GM19455 (cell line): Measurements from ENCODE around the gene STK36.

Experiments
- ATAC-seq: cut with Tn5 transposase; IDR thresholded peaks from one replicate; pipeline ENCODE4 v1.9.1; 2021; ENCODE audit not compliant: unreplicated experiment

The STK36 gene, protein sequence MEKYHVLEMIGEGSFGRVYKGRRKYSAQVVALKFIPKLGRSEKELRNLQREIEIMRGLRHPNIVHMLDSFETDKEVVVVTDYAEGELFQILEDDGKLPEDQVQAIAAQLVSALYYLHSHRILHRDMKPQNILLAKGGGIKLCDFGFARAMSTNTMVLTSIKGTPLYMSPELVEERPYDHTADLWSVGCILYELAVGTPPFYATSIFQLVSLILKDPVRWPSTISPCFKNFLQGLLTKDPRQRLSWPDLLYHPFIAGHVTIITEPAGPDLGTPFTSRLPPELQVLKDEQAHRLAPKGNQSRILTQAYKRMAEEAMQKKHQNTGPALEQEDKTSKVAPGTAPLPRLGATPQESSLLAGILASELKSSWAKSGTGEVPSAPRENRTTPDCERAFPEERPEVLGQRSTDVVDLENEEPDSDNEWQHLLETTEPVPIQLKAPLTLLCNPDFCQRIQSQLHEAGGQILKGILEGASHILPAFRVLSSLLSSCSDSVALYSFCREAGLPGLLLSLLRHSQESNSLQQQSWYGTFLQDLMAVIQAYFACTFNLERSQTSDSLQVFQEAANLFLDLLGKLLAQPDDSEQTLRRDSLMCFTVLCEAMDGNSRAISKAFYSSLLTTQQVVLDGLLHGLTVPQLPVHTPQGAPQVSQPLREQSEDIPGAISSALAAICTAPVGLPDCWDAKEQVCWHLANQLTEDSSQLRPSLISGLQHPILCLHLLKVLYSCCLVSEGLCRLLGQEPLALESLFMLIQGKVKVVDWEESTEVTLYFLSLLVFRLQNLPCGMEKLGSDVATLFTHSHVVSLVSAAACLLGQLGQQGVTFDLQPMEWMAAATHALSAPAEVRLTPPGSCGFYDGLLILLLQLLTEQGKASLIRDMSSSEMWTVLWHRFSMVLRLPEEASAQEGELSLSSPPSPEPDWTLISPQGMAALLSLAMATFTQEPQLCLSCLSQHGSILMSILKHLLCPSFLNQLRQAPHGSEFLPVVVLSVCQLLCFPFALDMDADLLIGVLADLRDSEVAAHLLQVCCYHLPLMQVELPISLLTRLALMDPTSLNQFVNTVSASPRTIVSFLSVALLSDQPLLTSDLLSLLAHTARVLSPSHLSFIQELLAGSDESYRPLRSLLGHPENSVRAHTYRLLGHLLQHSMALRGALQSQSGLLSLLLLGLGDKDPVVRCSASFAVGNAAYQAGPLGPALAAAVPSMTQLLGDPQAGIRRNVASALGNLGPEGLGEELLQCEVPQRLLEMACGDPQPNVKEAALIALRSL (N-terminal part only)

DNA sequence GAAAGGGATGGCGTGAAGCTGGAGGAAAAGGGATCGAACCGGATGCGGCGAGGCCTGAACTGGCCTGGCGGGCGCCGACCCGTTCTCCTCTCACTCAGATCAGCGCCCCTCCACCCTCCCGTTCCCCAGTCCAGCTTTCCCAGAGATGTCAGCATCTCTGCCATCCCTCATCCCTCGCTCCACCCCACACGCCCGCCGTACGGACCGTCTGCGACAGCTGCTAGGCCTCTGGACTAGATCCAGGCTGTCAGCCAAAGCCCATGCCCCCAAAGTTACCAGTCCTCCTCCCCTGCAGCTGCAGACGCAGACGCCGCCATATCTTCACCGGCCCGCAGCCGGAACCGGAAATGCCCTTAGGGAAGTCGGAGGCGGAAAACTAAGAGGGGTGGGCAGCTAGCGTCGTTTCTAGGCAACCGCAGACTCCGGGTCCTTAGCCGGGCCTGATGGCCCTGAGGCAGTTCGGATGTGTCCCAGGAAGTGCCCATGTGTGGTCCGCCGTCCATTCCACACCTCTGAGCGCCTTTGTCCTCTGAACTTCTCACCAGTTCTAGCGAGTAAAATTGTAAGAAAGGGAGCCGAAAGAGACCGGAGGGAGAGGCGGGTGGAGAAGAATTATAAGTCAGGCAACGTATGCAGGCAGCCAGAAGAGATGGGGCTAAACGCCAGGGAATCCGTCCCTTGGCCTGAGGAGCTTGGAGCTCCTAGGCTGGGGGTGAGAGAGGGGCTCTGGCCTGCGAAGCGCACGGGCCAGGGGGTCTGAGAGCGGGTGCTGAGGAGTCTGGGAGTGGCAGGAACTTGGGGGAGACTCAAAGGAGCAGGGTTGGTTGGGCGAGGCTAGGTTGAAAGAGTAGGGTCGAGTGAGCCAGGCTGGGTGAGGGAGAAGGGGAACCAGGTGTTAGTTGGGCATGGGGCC lies at the start of gene STK36, which contains the start of gene RNF25:
TSS of gene STK36 (plus strand) at position 433 of the 913 bp plus-strand sequence. CDS start 744 bp downstream, outside the sequence.
TSS of gene RNF25 (minus strand) at position 349 of the 913 bp plus-strand sequence. CDS start at position 317, 32 bp downstream.
- ATAC-seq = peak; percentile 99

GRCh38 chr2:218622606-218623365 lies 49.1 kb upstream of the STK36 start:
- ATAC-seq = no peak

GRCh38 chr2:218623366-218623705 lies 48.5 kb upstream of the STK36 start:
- no peak for ATAC-seq

DNA sequence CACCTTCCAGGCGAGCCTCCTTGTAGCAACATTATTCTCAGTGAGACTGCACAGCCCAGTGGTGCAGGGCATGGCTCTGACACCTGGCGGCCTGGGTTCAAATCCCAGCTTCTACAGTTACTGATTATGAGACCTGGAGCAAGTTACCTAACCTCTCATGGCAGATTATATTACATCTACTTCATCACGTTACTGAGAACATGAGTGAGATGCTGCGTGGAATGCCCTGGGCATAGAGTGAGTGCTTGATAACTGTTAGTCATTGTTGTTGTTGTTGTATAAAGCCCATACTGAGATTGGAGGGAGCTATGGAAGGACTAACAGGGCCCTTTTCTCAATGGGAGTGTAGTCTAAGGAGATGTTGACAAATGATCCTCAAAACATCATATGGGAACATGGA lies 45.5 kb upstream of the STK36 start:
- no peak for ATAC-seq

GRCh38 chr2:218627939-218628338 lies 43.9 kb upstream of the STK36 start:
- no peak for ATAC-seq

DNA sequence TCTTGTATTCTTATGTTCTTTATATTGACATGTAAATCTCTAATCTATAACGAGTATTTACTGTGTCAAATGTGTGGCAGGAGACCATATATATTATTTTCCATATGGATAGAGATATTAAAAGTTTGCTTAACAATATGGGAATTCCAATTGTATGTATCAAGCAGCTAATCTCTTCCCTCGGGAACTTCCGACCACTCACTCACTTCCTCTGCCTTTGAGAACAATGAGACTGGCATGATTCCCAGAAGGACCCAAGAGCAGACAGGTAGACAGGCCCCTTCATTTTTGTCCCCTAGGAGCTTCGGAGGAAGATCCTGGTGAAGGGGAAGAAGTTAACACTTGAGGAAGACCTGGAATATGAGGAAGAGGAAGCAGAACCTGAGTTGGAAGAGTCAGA lies 40.0 kb upstream of the STK36 start:
- no peak for ATAC-seq

DNA sequence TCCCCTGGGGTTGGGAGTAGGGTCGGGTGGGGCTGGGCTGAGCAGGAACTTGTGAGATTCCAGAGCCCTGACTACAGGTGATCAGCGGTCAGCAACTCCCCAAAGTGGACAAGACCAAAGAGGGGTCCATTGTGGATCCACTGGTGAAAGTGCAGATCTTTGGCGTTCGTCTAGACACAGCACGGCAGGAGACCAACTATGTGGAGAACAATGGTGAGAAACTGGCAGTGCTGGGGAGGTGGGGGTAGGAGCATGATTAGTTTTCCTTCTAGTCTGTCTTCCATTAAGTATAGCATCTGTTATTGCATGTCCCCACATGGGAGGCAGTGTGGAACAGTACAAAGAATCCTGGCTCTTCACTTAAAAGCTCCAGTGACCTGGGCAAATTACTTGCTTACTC lies 36.2 kb upstream of the STK36 start:
- no peak for ATAC-seq

DNA sequence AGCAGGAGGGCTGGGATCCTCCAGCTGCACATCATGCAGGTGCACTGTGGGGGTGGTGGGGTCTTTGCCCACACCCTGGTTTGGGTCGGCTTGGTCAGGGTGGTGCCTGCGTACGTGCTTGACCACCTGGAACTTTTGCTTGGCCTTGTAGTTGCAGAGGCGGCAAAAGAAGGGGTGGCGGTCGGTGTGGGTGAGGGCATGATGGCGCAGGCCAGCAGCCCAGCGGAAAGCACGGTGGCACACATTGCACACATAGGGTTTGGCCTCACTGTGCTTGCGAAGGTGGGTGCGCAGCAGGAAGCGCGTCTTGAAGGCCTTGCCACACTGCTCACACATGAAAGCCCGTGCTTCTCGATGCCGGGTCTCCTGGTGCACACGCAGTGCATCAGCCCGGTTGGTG lies 33.5 kb upstream of the STK36 start:
- ATAC-seq = no peak

- ATAC-seq = no peak
Observed at GRCh38 chr2:218642121-218642656, 29.7 kb upstream of the STK36 start.

- no peak for ATAC-seq
Observed at GRCh38 chr2:218642786-218643185, 29.1 kb upstream of the STK36 start.

GRCh38 chr2:218643751-218644310 lies 28.1 kb upstream of the STK36 start:
- no peak for ATAC-seq

- no peak for ATAC-seq
Observed at GRCh38 chr2:218644721-218645120, 27.2 kb upstream of the STK36 start.

DNA sequence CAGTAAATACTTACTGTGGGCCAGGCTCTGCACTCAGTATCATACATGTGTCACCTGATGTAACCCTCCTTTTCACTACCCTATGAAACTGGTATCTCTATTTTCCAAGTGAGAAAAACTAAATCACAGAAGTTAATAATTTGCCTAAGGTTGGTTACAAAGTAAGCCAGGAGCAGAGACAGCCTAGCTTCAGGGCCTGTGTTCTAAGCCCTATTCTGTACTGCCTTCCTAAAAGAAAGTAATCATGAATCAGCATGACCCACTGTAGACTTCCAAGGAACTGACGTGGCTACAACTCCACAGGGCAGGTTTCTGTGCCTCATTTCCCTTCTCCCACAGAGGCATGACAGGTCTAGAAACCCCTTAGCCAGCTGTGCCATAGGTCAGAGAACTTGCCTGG lies 26.8 kb upstream of the STK36 start:
- no peak for ATAC-seq

- ATAC-seq = no peak
Observed at GRCh38 chr2:218648088-218648786, 23.6 kb upstream of the STK36 start.

GRCh38 chr2:218648787-218649100 lies 23.1 kb upstream of the STK36 start:
- ATAC-seq = no peak

DNA sequence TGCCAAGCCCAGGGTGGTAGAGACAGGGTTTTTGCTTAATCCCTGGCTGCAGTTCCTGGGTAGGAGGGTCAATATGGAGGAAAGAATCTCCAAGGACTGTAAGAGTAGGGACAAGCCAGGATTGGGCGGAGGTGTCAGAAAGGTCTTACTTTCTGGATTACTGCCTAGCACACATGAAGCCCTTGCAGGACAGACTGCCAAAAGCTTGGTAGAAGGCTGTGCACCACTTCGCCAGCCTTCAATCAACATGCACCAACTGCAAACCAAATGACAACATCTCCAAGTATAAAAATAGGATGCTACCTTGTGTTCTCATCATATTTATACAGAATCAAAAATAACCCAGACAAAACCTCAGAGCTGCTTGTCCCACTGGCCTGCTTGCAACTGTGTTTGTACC lies 16.1 kb upstream of the STK36 start:
- no peak for ATAC-seq

GRCh38 chr2:218658671-218659257 lies 13.1 kb upstream of the STK36 start:
- peak; percentile 43 for ATAC-seq
